Omental fat pad (tissue), 4 donors: ENCODE measurements around the gene OGG1. TPM values are rescaled to one million over a fixed set of nuclear protein-coding genes. Genes with fewer than 3 reads are reported as not detected.

Experiments
- ATAC-seq: fragments of 150-250 bp; one replicate; pipeline ENCODE4 v1.9.1; 2016; ENCODE audit warnings: mild to moderate bottlenecking, moderate library complexity; ENCODE audit not compliant: low FRiP score
- DNase-seq: peaks from one replicate; pipeline ENCODE4 v3.0.0-alpha.2; 2019; ENCODE audit warnings: low spot score
- CTCF ChIP-seq, 3 donors: fragments of 450-650 bp; IDR thresholded peaks; one replicate each; pipeline ENCODE4 v1.5.1; 2016 to 2017; ENCODE audit warnings: antibody characterized with exemption in 3 of 3, mild to moderate bottlenecking in 3 of 3, moderate library complexity in 2 of 3
- total RNA-seq, 4 donors: library from RNA; depleted of rRNA; stranded (reverse); fragments of >200 nt; gene quantifications; one replicate each; pipeline ENCODE4 v1.1.0, GENCODE V29; 2016

The OGG1 gene
- total RNA-seq, 4 donors from 2014 or later, result 15.6 to 27.1 (median 19.5) TPM

GRCh38 chr3:9783954-9784353 lies 34.2 kb downstream of the OGG1 start:
- DNase-seq, result no peak
- no peak for TF ChIP-seq CTCF (IDR thresholded peaks at IDR 0.05)
- no peak for ATAC-seq

GRCh38 chr3:9784965-9785364 lies 35.2 kb downstream of the OGG1 start:
- DNase-seq, result no peak
- TF ChIP-seq CTCF (IDR thresholded peaks at IDR 0.05), result no peak
- ATAC-seq, result no peak

GRCh38 chr3:9785602-9786001 lies 35.9 kb downstream of the OGG1 start:
- no peak for DNase-seq
- ATAC-seq, result no peak
- no peak for TF ChIP-seq CTCF (IDR thresholded peaks at IDR 0.05)

GRCh38 chr3:9786209-9786739 lies 36.5 kb downstream of the OGG1 start:
- DNase-seq (no peak), ATAC-seq (no peak)
- no peak for TF ChIP-seq CTCF (IDR thresholded peaks at IDR 0.05)

- TF ChIP-seq CTCF (IDR thresholded peaks at IDR 0.05), result no peak
- ATAC-seq (no peak), DNase-seq (no peak)
These were observed 37.3 kb downstream of the OGG1 start for GRCh38 chr3:9786825-9787669.

- DNase-seq (no peak), ATAC-seq (no peak)
- TF ChIP-seq CTCF (IDR thresholded peaks at IDR 0.05), result no peak
These were observed 38.0 kb downstream of the OGG1 start for GRCh38 chr3:9787714-9788113.

- no peak for ATAC-seq
- no peak for DNase-seq
- no peak for TF ChIP-seq CTCF (IDR thresholded peaks at IDR 0.05)
These were observed 41.4 kb downstream of the OGG1 start for GRCh38 chr3:9791127-9791526.
